GM12878 (cell line): ENCODE data around the gene CD177.

Experiments
- DPF2 ChIP-seq: fragments of 450-650 bp; IDR thresholded peaks from 2 replicates; pipeline ENCODE4 v1.6.1; 2017; ENCODE audit warnings: mild to moderate bottlenecking
- MXI1 ChIP-seq: fragments of 150-350 bp; IDR thresholded peaks from 2 replicates; pipeline ENCODE4 v1.6.1; 2011; ENCODE audit warnings: low read depth, mild to moderate bottlenecking, inconsistent platforms, low read length, improper control_type of control experiment
- YBX1 ChIP-seq: fragments of 450-650 bp; IDR thresholded peaks from 2 replicates; pipeline ENCODE4 v1.6.1; 2016; ENCODE audit warnings: antibody characterized with exemption

GRCh38 chr19:43329989-43330388 is 23.5 kb upstream of the CD177 start:
- TF ChIP-seq YBX1 (no peak), MXI1 (no peak), DPF2 (no peak)
